Measurements from ENCODE around the gene ANO1.

ANO1 gene

DNA sequence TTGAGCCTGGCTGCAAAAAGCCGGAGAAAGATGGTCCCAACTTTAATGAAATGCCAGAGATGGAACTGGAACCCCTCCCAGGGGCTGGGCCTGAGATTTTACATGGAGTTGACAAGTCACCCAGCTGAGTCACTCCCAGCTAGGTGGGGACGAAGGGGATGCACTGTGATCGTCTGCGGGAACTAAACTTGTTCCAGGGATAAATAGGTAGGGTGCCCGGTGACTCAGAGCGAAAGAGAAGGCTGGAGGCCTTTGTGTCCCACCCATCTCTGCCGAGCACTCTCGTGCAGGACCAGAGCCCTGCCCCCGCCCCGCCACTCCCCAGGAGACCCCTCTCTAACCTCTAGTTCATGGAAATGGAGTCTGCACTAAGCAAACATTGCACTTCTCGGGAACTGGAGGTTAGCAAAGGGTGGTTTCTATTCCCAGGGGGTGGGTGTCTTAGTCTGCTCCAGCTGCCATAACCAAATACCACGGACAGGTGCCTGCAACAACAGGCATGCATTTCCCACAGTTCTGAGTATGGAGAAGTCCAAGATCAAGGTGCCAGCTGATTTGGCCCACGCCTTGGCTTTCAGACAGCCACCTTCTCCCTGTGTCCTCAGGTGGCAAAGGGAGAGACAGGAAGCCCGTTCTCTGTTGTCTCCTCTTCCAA, 64.2 kb downstream of the ANO1 start:
- no peak for DNase-seq

DNA sequence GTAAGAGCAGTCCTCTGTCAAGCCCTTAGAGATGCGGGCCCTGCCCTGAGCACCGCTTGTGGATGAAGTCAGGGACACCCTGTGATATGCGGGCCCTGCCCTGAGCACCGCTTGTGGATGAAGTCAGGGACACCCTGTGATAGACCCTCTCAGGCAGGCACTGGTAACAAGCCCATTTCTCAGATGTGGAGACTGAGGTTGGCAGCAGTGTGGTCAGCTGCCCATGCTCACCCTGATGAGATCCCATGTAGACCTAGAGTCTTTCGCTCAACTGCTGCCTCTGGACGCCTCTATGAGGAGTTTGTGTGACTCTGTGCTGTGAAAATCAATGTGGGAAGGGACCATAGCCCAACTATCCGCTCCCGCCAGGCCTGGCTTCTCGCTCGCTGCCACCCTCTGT, 66.1 kb downstream of the ANO1 start:
- no peak for DNase-seq

DNA sequence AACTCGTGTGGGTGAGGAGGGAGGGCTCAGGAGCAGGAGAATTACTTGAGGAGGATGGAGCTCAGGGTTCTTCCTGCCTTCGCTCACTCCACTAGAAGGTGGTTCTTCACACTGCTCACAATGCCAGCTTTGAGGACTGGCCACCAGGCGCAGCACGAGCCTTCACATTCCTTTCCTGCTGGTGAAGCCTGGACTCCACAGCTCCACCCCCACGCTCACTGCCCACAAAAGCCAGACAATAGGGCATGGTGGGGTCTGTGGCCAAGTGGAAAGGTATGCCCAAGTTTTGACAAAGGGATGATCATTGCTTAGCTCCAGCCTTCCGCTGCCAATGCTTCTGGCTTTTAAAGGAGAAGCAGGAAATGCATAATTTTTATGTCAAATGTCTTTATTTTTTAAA, 67.0 kb downstream of the ANO1 start:
- DNase-seq, result no peak

DNA sequence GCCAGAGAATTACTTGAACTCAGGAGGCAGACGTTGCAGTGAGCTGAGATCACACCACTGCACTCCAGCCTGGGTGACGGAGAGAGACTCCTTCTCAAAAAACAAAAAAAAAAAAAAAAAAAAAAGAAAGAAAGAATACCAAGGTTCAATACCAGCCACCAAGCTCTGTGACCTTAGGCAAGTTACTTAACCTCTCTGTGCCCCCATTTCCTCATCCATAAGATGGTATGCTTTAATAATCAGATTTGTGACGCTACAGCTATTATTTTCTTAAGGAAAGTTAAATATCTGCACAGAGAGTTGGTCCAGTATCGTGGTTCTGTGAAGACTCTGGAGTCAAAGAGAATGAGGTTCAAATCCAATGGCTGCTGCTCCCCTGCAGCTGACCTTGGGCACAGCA, 67.7 kb downstream of the ANO1 start:
- DNase-seq, result no peak

DNA sequence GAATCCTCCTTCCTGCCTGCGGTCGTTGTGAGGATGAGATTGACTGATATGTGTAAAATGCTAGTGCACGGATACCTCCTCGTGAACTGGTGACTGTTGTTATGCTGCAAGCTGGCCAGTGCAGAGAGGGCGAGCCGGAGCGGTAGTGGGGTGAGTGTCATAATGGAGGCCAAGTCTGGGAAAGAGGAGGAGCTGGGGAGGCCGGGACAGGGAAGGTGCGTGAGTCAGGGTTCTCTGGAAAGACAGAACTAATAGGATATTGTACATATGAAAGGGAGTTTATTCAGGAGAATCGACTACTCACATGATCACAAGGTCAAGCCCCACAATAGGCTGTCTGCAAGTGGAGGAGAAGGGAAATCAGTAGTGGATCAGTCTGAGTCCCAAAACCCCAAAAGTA, 68.2 kb downstream of the ANO1 start:
- DNase-seq, result no peak

DNA sequence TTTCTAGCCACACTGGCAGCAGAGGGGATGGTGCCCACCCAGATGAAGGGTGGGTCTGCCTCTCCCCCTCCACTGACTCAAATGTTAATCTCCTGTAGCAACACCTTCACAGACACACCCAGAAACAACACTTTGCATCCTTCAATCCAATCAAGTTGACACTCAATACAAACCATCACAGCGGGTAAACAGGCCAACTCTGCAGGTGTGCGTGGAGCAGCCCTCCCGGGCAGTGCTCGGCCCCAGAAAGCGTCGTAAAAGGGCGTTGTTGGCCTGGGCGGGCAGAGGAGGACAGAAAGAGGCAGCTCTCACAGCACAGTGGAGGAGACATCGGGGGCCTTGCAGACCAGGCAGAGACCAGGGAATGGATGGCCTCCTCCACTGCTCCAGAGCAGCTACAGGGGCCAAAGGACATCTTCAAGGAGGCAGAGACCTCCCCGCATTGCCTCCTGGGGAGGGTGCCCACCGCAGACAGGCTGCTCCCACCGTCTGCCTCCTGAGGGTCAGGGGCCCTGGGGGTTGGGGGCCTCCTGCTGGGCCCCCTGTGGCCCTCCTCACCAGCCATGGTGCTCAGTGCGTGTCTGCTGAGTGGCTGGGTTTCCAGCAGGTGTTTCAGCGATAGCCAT, 68.9 kb downstream of the ANO1 start:
- no peak for DNase-seq

DNA sequence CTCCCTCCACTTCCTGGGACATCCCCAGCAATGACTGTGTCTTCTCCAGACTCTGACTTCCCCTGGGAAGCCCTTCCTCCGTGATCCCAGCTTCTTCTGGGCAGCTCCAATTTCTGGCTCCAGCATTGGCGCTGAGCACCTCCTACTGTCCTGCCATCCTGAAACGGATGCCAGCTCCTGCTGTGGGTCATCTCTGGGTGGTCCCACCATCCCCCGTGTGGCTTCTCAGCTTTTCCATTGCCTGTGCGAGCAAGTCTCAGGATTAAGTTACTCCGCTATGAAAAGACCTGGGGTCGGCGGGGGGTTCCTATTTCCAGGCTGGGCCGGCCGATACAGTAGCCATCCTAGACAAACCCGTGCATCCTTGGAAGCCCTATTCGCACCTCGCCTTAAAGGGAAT, 69.6 kb downstream of the ANO1 start:
- no peak for DNase-seq

DNA sequence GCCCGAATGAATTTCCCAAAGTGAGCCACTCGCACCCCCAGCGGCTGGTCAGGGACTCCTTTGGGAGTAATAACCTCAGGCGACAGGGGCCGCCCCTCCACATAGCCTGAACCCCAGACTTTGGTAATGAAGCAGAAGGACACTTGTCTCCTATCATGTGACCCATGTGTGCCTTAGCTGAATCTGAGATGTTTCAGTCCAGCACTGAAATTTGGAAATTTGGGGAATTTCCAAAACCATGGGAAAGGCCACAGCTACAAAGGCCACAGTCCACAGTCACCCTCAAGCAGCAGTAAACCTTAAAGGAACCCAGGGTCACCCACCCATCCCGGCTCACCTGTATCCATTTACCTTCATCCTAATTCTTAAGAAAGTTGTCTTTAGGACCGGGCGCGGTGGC, 73.6 kb downstream of the ANO1 start:
- DNase-seq, result no peak

DNA sequence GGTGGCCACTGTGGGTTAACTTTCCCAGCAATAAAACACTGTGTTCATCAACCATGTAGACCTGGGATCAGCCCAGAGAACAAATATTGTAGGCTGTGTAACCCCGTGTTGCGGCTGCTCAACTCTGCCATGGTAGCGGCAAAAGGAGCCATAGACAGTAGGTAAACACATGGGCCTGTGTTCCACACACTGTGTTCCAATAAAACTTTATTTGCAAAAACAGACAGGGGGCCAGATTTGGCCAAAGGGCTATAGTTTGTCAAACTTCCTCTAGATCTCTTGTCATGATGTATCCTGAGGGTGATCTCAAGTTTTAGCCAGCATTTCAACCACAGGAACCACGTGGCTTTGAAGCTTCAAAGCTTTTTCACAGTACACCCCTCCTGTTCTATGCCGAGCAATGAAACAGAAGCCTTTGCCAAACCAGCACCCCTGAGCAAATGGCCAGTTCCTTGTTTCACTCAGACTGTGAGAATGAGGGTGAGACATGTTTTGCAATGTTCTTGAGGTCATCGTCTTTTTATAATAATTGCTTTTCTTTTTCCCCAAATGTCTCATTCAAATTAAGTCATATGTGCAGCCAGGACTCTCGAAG, 75.1 kb downstream of the ANO1 start:
- DNase-seq, result no peak

DNA sequence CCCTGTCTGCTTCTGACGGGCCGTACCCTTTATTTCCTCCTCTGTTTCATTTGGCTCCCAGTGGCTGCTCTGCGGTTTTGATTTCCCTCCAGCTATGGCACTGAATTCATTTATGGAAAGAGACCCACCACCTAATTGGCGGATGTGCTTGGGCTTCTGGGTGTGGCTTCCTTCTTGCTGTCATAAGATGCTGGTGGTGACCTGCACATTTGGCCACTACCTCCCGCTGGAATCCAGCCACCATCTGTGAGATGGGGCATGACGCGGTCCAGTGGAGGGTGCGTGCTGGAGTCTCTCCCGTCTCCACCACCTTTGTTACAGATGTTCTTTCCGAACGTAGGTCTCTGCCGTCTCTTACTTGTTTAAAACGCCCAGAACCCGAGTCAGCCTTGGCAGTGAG, 77.3 kb downstream of the ANO1 start:
- no peak for DNase-seq

DNA sequence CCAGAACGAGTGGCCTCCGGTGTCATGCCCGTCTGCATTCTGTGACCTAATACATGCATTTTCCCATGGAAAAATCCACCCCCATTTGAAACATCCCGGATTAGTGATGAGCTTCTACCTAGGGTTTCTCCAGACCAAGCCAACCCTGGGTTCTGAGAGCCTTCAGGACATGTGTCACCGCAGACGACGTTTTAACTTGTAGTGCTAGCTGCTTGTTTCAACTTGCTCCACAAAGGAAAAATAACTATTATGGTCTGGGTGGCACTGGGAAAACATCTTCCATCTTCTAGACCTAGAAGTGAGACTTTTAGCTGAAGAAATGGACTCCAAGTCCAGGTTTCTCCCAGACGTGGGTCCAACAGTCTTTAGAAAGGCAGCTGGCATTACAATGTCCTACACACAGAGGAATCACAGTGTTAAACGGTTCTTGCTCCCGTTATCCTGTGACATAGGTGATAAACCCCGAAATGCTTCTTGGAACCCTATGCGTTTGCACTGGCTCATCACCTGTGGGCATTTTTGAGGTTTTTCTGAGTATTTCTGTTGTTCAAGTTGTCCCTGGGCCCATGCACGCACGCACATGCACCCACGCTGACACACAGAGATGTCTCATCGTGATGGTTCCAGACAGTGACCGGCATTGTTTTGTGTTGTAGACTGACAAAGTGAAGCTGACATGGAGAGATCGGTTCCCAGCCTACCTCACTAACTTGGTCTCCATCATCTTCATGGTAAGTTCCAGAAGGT, 78.3 kb downstream of the ANO1 start:
- DNase-seq, result no peak

DNA sequence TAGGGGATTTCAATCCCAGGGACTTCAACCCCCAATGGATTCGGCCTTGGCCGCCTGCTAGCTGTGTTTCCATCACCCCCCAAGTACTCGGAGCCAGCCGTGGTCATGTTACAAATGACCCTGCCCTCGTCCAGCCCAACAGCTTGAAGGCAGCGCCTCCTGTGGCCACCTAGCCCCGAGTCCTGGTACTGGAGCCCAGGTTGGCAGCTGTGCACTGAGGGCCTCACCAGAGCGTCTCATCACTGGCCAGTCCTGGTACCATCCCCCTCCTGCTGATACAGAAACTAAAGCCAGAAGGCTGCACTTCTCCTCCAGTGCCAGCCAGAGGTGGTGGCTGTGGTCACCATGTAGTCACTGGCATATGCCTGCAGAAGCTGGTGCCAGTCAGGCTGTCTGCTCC, 80.1 kb downstream of the ANO1 start:
- DNase-seq, result no peak

DNA sequence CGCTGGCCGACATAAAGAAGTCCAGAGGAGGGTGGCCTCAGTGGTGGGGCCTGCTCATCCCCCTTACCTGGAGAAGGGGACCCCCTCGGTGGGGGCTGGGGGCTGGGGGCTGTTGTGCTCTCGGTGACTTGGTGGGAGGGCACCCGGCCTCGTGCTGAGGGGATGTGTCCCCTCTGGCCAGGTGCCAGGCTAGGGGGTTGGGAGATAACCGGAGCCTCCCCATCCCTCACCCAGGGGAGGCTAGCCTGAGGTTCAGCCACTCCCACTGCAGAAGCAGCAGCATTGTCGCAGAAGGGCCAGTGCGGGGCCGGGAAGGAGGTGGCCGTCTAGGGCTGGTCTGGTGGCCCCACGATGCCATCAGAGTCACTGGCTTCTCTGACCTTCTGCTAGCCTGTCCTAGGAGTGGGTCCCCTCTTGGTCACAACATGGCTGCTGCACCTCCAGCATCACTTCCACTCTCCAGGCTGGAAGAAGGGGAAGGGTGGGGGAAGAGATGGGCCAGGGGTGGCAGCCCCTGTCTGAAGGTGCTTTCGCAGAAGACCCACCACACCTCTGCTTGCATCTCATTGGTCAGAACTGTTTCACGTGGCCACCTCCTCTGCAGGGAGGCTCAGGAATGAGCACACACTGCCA, 80.8 kb downstream of the ANO1 start:
- no peak for DNase-seq

DNA sequence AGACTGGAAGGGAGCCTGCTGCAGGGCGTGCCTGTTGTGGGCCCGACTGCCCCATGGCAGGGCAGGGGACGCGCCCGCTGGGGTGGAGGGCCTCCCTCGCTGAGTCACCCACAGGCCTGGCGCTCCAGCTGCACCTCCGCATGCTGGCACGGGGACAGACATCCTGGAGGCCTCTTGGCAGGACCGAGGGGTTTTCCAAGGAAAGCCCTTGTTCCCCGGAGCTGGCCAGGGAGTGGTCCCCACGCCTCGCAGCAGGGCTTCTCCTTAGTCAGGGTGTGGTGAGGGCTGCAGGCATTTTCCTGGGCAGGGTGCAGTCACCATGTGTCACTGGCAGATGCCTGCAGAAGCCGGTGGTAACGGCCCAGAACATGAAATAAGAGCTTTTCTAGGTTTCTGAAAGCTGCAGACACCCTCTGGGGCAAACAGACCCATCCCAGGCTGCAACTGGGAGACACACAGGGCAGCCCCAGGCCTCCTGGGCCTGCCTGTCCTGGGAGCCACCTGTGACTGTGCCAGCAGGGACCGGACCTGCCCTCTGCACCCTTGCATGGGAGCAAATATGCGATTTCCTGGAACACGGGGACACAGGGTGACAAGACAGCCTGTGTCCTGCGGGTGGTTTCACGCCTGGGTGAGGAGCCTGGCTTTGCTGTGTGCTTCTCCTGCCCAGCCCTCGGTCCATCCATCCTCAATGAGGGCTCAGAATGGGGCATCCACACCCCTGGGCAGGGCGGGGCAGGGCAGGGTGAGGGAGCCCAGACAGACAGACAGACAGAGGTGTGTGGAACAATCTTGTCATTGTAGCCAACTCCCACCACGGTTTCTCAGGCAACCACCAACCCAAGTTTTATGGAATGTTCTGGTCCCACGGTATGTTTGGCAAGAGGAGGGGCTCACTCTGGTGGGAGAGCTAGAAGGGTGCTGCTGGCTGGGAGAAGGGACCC, 81.8 kb downstream of the ANO1 start:
- DNase-seq, result no peak

DNA sequence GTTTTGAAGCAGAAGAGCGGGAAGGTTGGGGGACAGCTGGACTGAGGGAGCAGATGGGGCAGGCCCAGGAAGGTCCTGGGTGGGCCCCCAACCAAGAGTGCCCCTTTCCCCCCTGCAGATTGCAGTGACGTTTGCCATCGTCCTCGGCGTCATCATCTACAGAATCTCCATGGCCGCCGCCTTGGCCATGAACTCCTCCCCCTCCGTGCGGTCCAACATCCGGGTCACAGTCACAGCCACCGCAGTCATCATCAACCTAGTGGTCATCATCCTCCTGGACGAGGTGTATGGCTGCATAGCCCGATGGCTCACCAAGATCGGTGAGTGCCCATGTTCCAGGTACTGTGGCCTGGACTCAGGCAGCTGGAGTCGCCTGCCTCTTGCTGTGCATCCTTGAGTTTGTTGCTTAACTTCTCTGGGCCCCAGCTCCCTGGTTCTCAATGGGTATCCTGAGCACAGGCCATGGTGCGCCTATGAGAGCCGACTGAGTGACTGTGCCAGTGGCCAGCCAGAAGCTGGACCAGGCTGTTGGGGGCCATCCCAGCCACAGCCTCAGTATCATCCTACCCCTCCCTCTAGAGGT, 83.0 kb downstream of the ANO1 start:
- no peak for DNase-seq

DNA sequence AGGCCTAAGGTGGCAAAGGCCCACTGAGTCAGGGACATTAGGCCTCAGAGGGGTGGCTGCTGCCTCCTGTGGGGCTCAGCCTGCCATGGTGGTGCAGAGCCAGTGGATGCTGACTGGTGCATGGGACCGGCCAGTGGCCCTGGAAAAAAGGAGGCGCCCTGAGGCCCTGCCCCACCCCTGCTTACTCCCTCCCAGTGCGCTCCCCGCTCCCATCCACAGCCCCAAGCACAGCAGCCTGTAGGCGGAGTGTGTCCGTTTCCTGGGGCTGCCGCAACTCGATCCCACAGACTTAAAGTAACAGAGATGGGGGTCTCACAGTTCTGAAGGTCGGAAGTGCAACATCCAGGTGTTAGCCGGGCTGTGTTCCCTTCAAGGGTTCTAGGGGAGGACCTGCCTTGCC, 86.6 kb downstream of the ANO1 start:
- DNase-seq, result no peak

DNA sequence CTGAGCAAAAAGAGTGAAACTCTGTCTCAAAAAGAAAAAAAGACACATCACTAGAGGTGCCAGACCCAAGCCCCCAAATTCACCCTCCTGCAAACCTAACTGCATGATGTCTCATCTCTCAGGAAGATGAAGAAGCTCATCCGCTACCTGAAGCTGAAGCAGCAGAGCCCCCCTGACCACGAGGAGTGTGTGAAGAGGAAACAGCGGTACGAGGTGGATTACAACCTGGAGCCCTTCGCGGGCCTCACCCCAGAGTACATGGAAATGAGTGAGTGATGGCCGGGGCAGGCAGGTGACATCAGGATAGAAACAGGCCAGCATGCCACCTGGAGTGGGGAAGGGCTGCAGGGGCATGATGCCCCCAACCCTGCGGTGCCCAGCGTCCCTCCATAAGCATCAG, 89.0 kb downstream of the ANO1 start:
- no peak for DNase-seq

DNA sequence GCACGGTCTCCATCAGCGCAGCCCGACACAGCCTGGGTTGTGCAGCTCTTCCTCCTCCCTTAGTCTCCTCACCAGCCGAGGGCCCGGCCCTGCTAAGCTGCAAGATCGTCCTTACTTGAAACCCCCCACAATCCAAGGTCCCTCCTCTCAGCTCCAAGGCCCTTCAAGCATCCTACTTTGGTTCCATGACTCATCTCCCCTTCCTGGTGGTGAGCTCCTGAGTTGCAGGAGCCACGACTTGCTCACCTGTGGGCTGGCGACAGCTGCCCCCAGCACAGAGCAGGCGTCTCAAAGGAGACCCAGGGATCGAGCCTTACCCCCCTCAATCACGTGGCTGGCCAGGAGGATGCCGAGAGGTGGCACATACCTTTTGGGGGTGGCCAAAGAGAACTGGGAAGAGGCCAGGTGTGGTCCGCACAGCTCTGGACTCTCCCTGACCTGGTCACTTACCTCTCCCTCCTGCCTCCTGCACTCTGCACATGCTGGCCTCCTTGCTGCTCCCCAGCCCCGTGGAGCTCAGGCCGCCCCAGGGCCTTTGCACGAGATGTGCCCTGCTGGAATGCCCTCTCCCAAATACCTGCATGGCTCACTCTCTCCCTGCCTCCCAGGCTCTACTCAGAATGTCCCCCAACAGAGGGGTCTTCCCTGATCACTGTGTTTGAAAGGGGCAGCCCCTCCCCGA, 89.7 kb downstream of the ANO1 start:
- DNase-seq, result no peak

DNA sequence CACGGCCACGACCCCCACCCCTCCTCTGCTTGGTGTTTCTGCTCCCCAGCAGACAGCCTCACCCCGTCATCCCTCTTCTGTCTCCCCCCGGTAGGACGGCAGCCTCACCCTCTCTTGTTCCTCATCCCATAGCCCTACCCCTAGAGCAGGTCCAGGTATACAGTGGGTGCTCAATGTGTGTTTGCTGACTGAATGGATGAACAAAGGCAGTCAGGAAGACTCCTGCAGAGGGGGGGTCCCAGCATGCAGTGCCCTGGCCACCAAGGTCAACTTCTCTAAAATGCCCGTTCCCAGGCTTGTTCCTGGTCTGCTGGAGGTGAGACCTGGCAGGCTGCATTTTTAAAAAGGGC, 90.3 kb downstream of the ANO1 start:
- DNase-seq, result no peak

DNA sequence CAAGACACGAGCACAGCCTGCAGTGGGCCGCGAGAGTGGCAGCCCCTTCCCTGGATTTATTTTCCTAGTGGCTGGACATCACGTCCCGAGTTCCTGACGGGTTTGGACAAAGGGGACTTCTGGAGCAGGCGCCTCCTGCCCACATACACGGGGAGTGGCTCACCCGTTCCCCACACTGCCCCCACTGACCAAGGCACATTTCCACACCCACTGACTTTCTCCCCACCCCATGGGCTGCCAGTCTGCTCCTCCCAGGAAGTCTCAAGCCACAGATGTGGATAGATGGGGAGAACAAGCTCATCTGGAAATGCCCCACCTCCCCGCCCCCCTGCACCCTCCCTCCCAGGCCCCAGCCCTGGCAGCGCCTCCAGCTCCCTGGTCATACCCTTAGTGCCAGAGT, 91.0 kb downstream of the ANO1 start:
- DNase-seq, result no peak

DNA sequence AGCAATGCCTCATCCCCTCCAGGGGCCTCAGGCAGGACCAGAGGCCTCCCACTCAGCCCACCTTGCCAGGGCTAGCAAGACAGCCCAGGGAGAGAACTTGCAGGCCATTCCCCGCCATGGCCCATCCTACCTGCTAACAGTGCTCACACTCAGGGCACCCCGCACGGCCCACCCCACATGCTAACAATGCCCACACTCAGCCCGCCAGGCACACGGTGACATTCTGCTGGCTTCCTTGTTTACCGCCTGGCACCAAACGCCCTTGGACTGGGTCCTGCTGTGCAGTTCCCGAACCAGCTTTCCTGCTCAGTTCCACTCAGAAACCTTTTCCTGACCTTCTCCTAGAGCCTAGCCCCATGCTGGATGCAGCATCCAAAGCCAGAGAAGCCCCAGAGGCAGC, 91.5 kb downstream of the ANO1 start:
- no peak for DNase-seq
